GM10847 (cell line): ENCODE measurements around the gene CRTC3.

Experiments
- POLR2A ChIP-seq: IDR thresholded peaks from 2 replicates; pipeline ENCODE4 v1.6.1; 2011; ENCODE audit not compliant: insufficient read length; ENCODE audit errors: extremely low read depth

CRTC3 gene

DNA sequence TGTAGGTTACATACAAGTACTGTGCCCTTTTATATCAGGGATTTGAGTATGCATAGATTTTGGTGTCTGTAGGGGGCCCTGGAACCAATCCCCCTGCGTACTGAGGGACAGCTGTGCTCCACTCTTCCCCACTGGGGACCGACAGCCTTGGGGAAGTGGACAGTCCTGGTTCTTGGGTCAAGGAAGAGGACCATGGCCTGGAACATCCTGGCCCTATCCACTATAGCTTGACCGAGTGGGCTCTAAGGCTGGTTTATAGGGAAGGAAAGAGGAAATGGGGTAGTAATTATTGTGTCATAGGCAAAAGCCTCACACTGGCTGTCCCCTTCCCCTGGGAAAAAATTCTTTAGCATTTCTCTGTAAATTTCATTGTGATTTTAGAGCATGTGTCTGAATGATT, 49.5 kb downstream of the CRTC3 start:
- TF ChIP-seq POLR2A, result no peak

DNA sequence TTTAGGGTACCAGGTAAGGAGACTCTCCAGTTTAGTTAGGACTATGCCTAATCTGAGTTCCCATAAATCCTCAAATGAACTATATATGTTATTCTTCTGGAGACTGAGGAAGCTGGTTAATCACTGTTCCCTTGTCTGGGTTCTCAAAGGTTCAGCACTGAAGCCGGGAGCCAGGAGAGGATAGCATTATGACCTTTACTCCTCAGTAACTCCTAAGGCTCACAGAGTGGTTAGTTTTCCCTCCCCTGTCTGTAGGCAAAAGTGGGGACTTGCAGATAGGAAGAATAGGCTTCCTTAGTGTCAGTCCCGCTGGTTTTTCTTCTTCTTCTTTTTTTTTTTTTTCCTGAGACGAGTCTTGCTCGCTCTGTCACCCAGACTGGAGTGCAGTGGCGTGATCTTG, 50.4 kb downstream of the CRTC3 start:
- TF ChIP-seq POLR2A, result no peak

DNA sequence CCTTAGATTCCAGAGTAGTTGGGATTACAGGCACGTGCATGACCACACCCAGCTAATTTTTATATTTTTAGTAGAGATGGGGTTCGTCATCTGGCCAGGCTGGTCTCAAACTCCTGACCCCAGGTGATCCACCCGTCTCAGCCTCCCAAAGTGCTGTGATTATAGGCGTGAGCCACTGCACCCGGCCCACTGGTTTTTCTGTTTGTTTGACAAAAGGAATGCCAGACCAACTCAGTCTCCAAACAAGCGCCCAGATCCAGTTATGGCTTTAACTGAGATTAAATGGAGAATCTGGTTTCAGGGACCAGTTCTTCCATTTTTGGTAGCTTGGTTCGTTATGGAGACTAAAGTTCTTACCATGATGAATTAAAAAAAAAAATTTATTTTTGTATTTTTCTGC, 50.8 kb downstream of the CRTC3 start:
- no peak for TF ChIP-seq POLR2A

DNA sequence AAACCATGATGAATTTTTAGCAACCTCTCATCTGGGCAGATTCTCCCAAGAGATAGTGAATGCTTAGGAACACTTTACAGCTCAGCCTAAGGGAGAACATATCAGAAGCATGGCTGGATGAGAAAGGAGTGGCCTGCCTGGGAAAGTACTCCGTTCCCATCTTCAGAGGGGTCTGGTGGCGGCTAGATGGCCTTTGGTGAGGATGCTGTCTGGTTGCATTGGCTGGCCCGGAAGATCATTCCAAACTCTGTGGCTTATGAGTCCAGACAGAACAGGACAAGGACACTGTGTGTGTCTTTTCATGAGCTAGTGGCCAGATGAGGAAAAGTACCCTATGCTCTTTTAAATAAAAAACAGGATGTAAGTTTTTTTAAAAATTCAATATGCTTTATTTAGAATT, 51.2 kb downstream of the CRTC3 start:
- TF ChIP-seq POLR2A, result no peak

DNA sequence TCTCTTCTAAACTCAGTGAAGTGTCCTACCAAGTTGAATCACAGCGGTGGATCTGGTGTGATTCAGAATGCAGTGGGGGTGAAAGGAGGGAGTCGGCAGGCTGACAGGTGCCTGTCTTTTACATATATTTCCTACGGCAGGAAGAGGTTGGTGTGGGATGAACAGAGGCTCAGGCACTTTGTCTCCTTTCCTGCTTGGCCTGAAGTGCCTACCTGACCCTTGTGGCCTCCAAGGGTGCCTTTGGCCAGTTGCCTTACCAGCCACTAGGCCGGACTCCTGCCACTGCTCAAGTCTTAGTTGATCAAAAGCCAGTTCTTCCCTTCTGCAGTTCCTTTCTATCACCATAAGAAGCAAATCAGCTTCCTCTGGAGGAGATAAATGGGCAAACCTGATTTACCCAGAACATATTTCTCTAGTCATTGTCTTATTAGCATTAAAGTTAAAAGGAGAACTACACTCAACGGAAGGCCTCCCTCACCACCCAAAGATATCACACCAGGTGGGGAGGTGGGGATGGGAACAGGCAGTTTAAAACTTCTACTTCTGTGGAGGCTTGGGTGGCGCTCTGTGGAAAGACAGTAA, 52.1 kb downstream of the CRTC3 start:
- TF ChIP-seq POLR2A, result no peak

DNA sequence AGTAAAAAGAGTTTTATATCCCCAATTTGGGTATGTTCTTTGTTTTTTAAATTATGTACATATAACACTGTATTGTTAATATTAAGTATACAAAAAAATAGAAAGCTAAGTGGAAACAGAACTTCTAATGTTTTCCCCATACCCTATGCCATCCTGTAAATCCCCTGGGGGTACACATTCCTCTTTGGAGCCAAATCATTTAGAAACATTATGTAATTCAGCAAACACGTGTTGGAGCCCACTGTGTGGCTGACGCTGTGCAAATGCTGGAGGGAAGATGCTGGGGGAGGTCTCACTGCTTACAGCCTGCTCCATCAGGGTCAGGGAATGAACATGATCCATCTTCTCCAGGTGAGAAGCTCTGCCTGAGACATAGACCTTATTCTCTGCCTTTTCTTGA, 52.8 kb downstream of the CRTC3 start:
- no peak for TF ChIP-seq POLR2A

DNA sequence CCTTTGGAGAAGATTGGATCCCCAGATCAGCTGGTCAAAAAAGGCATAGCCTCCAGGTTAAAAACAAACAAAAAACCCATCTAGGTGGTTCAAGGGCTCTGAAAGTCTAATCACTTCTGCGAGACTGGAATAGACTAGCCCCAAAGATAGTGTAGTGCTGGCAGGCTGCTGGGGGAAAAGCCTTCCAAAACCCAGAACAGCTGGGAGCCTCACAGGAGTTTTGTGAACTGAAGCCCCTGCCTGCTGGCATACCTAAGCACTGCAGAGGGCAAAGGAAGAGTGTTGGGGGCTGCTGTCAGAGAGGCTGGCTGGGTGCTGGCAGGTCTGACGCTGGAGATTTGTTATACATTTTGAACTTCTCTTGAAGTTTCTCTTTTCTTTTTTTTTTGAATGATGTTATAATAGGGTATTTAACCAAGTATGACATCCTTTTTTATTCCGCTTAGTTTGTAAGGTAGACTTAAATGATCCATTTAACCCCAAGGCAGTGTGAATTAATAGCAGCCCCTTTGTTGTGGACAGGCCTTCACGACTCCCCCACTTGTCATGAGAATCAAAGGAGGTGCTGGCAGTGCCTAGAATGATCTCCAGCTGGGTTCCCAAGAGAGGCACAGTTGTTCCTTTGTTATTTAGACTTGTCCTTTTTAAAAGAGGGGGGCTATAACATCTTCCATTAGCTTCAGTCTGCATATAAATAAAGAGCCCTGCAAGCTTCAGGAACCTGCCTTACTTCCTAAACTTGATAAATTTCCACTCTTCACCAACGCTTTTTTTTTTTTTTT, 53.9 kb downstream of the CRTC3 start:
- TF ChIP-seq POLR2A, result no peak

DNA sequence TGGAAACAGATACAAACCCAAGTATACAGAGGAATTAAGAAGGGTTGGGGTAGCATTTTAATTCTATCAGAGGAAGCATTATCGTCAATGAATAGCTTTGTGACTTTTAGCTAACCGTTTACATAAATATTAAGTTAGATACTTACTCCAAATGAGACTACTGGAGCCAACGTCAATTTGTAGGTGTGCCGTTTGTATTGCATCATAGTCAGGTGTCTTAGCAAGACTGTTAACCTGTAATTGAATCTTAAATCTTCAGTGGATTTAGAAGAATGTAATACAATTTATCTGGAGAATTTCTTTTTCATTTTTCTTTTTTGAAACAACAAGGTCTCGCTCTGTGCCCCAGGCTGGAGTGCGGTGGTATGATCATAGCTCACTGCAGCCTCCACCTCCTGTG, 55.1 kb downstream of the CRTC3 start:
- no peak for TF ChIP-seq POLR2A

DNA sequence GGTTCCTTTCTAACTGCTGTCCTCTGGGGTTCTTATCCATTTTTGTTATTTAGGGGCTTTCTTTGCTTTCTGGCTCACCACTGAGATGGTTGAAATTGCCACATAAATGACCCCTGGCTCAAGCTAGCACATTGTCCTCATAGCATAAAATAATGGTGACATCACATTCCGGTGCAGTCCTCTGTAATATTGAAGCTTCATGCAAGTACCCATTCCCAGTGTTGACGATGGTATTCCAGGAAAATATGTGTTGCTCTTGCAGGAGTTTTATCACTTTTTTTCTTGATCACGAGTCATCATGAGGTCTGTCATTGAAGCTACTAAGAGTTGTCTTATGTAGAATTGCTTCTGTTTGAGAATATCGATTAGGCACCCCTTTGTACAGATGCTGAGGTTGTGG, 56.1 kb downstream of the CRTC3 start:
- no peak for TF ChIP-seq POLR2A

DNA sequence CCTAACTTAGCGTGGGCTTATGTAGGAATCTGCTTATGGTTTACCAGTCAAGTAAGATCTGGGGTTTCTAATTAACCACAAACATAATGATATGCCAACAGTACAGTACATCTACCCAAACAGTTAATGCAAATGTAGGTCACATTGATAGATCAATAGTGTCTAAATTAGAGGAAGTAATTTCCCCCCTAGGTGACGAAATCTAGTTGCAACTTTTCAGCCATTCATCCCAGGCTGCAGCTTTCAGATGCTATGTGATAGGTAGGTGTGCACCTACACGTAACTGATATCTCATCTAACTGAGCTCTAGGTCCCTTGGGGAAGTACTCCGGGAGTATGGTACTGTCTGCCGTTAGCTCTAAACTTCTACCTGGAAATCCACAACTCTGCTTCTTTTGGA, 57.2 kb downstream of the CRTC3 start:
- no peak for TF ChIP-seq POLR2A

DNA sequence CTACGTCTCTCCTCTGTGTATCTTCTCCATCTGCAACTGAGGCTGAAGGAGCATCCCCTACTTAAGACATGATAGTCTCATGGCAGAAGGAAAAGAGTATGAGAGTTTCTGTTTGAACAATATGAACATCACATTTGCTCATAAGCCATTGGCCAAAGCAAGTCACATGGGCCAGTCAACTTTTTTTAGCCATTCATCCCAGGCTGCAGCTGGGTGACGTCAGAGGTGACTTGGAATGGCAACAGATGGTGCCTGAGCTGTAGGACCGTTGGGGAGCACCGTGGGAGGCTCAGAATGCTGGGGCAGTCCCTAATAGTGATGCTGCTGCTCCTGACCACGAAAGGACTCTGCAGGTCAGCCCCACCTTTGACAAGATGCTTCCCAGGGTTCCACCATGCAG, 58.7 kb downstream of the CRTC3 start:
- no peak for TF ChIP-seq POLR2A

DNA sequence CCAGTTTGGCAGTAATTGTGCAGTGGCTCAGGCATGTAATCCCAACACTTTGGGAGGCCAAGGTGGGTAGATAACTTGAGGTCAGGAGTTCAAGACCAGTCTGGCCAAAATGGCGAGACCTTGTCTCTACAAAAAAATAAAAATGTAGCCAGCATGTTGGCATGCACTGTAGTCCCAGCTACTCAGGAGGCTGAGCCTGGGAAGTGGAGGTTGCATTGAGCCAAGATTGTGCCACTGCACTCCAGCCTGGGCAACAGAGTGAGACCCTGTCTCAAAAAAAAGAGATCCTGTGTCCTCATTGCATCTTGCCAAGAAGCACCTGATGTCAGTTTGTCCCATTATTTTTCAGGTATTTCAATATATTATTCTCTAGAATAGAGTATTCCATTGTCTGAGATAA, 61.8 kb downstream of the CRTC3 start:
- no peak for TF ChIP-seq POLR2A

DNA sequence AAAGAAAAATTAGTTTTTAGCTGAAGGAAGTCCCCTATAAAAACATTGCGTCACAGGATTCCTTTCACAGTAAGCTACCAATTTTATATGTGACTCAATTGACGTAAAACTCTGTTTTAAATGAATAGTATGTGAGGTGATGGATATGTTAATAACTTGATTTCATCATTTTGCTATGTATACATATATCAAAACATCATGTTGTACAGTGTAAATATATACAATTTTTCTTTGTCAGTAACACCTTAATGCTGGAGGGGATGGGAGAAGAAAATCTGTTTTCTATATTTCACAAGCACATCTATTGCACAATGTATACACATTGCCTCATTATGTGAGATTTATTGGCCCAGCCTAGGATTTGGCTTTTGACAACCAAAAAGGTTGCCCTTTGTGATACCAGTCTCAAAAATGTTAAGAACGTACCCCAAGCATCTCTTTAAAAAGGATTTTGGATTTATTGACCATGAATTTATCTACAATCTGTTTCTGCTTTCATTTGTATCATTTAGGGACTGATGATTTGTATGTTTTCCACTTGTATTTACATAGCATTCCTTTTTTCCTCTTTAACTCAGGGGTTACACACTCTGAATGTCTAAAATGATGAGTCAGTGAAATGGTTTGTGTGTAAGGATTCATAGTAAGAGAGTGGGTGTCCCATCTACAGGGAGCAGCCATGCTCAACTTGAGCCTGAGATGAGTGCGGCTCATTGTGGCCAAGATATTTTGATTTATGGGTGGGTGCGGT, 62.6 kb downstream of the CRTC3 start:
- no peak for TF ChIP-seq POLR2A

DNA sequence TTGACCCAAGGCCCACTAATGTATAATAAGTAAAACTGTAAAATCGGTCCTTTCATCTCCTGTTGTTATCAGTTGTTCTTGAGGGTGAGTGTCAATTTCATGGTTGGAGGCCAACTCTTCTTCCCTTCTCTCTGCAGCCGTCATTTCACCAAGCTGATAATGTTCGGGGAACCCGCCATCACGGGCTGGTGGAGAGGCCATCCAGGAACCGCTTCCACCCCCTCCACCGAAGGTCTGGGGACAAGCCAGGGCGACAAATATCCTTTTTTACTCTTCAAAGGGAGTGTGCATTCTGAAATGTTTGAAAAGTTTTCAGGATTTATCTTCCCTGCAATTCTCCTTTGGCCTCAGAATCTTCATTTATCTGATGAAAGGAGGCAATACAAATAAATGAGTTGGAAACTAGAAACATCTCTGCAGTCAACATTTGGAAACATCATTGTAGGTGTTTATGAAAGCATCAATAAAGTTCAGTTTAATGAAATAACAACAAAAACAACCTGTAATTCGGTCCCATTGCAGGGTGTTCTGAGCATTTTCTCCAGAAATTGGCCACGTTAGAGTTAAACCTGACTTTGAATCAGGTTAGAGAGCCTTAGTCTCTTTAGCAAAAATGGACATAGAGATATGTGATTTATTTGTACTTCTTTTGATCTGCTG, 63.9 kb downstream of the CRTC3 start:
- no peak for TF ChIP-seq POLR2A

DNA sequence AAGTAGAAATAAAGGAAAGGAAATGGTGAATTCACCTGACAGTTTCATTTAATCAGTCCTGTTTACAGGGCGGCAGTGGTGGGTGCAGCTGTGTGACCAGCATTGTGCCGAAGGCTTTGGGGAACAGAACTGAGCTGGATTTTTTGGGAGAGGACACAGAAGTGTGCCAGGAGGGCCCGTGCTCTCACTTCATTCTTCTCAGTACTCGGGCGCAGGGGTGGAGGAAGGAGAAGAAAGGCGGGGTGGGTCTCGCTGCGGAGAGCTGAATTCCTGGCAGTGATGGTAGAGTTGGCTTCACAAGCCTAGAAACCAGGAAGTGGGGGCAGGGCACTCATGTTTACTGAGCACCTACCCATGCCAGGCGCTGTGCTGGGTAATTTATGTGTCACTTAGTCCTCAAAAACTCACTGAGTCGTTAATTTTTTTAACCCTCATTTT, 64.6 kb downstream of the CRTC3 start:
- no peak for TF ChIP-seq POLR2A

DNA sequence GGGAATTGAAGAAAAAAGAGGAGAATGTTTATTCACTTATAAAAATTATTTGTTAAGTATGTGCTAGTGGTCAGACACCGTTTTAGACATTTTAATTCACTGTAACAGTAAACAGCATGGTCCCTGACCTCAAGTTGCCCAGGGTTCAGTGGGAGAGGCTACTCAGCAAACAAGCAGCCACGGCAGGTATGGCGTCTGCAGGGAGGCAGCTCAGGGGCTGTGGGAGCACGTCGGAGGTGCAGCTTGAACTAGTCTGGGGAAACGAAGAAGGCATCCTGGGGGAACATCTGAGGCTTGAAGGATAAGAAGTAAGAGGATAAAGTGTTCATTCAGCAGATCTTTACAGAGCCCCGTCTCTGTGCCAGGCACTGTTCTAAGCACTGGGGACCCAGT, 66.0 kb downstream of the CRTC3 start:
- TF ChIP-seq POLR2A, result no peak
